Neural progenitor cell (in vitro differentiated cells): ENCODE results near the gene GUCA2A. TPM values are rescaled to one million over a fixed set of nuclear protein-coding genes. Genes with fewer than 3 reads are reported as not detected.

Experiments
- DNase-seq: peaks from one replicate; pipeline ENCODE4 v3.0.0-alpha.2; 2016; ENCODE audit warnings: low spot score
- H2AFZ ChIP-seq: fragments of 200-600 bp; sonication (generic); replicated peaks from 2 replicates; pipeline ENCODE4 v1.6.1; 2016; ENCODE audit warnings: antibody characterized with exemption
- H3F3A ChIP-seq: fragments of 200-600 bp; sonication (generic); 2 replicates; pipeline ENCODE4 v1.6.1; 2016; ENCODE audit warnings: antibody characterized with exemption, low read depth
- H3K27ac ChIP-seq: fragments of 200-600 bp; sonication (generic); 2 replicates; pipeline ENCODE4 v1.5.1; 2016; ENCODE audit warnings: mild to moderate bottlenecking
- H3K27me3 ChIP-seq: fragments of 200-600 bp; sonication (generic); 2 replicates; pipeline ENCODE4 v1.6.1; 2016; ENCODE audit warnings: mild to moderate bottlenecking, moderate library complexity
- H3K36me3 ChIP-seq: fragments of 200-600 bp; sonication (generic); 2 replicates; pipeline ENCODE4 v1.5.1; 2016
- H3K4me1 ChIP-seq: fragments of 200-600 bp; sonication (generic); 2 replicates; pipeline ENCODE4 v1.6.1; 2016; ENCODE audit warnings: mixed run types
- H3K4me2 ChIP-seq: fragments of 200-600 bp; sonication (generic); 2 replicates; pipeline ENCODE4 v1.6.1; 2016
- H3K4me3 ChIP-seq: fragments of 200-600 bp; sonication (generic); 2 replicates; pipeline ENCODE4 v1.5.1; 2016
- H3K79me2 ChIP-seq: fragments of 200-600 bp; sonication (generic); 2 replicates; pipeline ENCODE4 v1.6.1; 2016; ENCODE audit warnings: low read depth
- H3K9ac ChIP-seq: fragments of 200-600 bp; sonication (generic); 2 replicates; pipeline ENCODE4 v1.6.1; 2016
- H3K9me3 ChIP-seq: fragments of 200-600 bp; sonication (generic); 2 replicates; pipeline ENCODE4 v1.5.1; 2016; ENCODE audit warnings: low read depth
- H4K20me1 ChIP-seq: fragments of 200-600 bp; sonication (generic); 2 replicates; pipeline ENCODE4 v1.6.1; 2016; ENCODE audit warnings: low read depth
- H3K27ac Mint-ChIP-seq: 3 replicates; pipeline ENCODE4 v1.8.0; 2021; ENCODE audit warnings: mixed read lengths
- H3K27me3 Mint-ChIP-seq: 2 replicates; pipeline ENCODE4 v1.8.0; 2022; ENCODE audit warnings: low read depth, mild to moderate bottlenecking, inconsistent platforms, moderate library complexity, mixed read lengths; ENCODE audit not compliant: insufficient read depth
- H3K36me3 Mint-ChIP-seq: 3 replicates; pipeline ENCODE4 v1.8.0; 2021; ENCODE audit warnings: mixed read lengths
- H3K4me1 Mint-ChIP-seq: 3 replicates; pipeline ENCODE4 v1.8.0; 2021; ENCODE audit warnings: mixed read lengths
- H3K4me3 Mint-ChIP-seq: 3 replicates; pipeline ENCODE4 v1.8.0; 2021; ENCODE audit warnings: mild to moderate bottlenecking, moderate library complexity, mixed read lengths
- H3K9me3 Mint-ChIP-seq: 3 replicates; pipeline ENCODE4 v1.8.0; 2020; ENCODE audit warnings: mixed read lengths
- EZH2 ChIP-seq: fragments of 200-600 bp; sonication (generic); IDR thresholded peaks from 2 replicates; pipeline ENCODE4 v1.6.1; 2017; ENCODE audit warnings: antibody characterized with exemption, mild to moderate bottlenecking, moderate library complexity
- EZH2phosphoT487 ChIP-seq: fragments of 200-600 bp; sonication (generic); IDR thresholded peaks from 2 replicates; pipeline ENCODE4 v1.6.1; 2017; ENCODE audit warnings: antibody characterized with exemption
- total RNA-seq: library from RNA; depleted of rRNA; stranded (reverse); fragments of >200 nt; gene quantifications from 2 replicates; pipeline ENCODE4 v1.2.3, GENCODE V29; 2015; ENCODE audit warnings: low replicate concordance
- TF ChIP-seq, protein P1 (sequence below): fragments of 200-600 bp; sonication (generic); IDR thresholded peaks from 2 replicates; pipeline ENCODE4 v1.5.1; 2017; ENCODE audit warnings: antibody characterized with exemption, mild to moderate bottlenecking

The GUCA2A gene
- total RNA-seq, 1 donor from 2014 or later, result not detected

DNA sequence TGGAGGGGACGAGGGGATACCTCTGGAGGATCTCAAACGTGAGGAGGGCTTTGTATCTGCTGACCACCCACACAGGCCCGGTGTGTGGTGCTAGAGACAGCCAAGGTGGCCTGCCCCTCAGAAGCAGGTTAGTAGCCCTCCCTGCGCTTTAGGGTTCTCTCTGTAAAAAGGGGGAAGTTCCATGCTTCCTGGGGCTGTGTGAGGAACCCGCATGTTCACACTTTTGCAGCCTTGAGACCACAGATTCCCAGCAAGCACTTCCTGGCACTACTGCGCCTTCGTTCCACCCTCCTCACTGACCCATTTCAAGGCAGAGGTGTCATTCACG lies 19.2 kb downstream of the GUCA2A start:
- Histone ChIP-seq H3K4me2 (no peak overlapping the region), H3K4me3 (no peak overlapping the region), H3F3A (no peaks in the 10 kb centered on the region), H3K4me1 (no peaks in the 10 kb centered on the region), H3K79me2 (no peaks in the 10 kb centered on the region), H3K36me3 (no peaks in the 10 kb centered on the region), H2AFZ (no peak overlapping the region), H3K9ac (no peak overlapping the region), H3K27ac (no peak overlapping the region), H4K20me1 (no peaks in the 10 kb centered on the region), H3K9me3 (no peaks in the 10 kb centered on the region), H3K27me3 (no peaks in the 10 kb centered on the region)
- no peak overlapping the region for H3K27ac Mint-ChIP-seq
- H3K4me1 Mint-ChIP-seq, result peaks cover 13% of the 10 kb centered on the region
- H3K9me3 Mint-ChIP-seq, result no peaks in the 10 kb centered on the region
- H3K27me3 Mint-ChIP-seq, result no peaks in the 10 kb centered on the region
- no peak for DNase-seq
- no peaks in the 10 kb centered on the region for H3K36me3 Mint-ChIP-seq
- TF ChIP-seq EZH2phosphoT487 (no peak), EZH2 (no peak)
- TF ChIP-seq, protein P1, sequence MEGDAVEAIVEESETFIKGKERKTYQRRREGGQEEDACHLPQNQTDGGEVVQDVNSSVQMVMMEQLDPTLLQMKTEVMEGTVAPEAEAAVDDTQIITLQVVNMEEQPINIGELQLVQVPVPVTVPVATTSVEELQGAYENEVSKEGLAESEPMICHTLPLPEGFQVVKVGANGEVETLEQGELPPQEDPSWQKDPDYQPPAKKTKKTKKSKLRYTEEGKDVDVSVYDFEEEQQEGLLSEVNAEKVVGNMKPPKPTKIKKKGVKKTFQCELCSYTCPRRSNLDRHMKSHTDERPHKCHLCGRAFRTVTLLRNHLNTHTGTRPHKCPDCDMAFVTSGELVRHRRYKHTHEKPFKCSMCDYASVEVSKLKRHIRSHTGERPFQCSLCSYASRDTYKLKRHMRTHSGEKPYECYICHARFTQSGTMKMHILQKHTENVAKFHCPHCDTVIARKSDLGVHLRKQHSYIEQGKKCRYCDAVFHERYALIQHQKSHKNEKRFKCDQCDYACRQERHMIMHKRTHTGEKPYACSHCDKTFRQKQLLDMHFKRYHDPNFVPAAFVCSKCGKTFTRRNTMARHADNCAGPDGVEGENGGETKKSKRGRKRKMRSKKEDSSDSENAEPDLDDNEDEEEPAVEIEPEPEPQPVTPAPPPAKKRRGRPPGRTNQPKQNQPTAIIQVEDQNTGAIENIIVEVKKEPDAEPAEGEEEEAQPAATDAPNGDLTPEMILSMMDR, result no peak
- H3K4me3 Mint-ChIP-seq, result no peak overlapping the region

DNA sequence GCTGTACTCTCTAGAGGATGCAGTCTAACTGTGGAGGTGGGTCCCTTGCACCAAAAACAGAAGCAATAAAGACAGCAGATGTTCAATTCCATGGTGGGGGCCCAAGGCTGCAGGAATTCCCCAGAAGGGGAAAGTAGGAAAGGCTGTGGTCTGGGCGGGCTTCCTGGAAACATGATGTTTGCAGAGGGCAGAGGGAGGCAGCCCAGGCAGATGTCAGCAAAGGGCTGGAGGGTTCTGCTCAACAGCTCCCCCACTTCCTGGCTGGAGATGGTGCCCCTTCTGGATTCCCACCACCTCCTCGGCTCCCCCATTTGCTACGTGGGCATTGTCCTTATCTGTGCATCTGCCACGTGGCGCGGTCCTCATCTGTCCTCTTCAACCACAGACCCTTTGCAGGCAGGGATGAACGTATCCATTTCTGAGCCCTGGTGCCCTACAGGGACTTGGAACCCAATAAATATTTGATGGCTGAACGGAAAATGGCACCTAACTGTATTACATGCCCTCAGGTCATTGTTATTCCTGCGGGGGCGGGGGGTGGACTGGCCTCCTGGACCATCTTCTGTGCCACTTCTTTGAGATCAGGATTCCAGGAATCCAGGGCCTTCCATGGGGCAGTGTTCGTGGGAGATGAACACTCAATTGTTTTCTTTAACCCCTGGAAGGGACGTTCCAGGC lies 19.7 kb downstream of the GUCA2A start:
- no peak for DNase-seq
- Histone ChIP-seq H2AFZ (peak overlapping the region; percentile 34), H3K9ac (no peak overlapping the region)

DNA sequence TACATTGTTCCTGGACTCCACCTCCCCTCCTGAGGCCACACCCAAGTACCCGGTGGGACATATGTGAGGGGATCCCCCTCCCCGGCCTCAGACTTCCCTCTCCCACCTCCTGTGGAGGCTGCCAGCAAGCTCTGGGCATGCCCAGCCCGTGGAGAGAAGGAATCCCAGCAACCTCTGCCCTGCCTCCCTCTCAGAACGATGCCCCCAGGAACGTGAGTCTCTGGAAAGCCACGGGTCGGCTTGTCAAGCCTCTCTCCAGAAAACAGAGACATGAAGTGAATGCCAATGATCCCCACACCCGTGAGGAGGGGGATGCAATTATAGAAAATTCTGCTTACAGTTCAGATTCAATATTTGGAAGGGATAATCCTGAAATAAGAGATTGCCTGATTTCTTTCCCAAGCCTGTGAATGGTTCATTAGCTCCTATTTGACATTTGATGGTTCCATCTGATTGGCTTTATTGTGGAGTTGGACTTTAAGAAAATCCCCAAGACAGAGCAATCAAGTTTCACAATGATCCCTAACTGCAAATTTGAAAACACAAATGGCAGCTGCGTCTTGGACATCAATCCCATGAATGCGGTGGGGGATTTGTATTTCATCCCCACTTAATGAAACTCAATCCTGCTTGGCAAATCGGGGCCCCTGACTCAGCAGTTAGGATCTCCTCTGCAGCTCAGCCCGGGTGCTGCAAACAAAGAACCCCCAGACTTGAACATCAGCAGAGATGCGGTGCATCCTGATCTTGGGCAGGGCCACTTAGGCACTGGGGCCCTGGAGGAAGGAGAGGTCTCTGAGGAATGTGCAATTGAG lies 20.4 kb downstream of the GUCA2A start:
- Mint-ChIP-seq H3K36me3 (no peaks in the 10 kb centered on the region), H3K4me3 (no peak overlapping the region), H3K9me3 (no peaks in the 10 kb centered on the region), H3K27ac (peak overlapping the region; percentile 14), H3K4me1 (peaks cover 13% of the 10 kb centered on the region), H3K27me3 (no peaks in the 10 kb centered on the region)
- H3K79me2 ChIP-seq, result no peaks in the 10 kb centered on the region
- no peak overlapping the region for H3K4me3 ChIP-seq
- peak overlapping the region; percentile 31 for H3K4me2 ChIP-seq
- TF ChIP-seq EZH2phosphoT487 (no peak), EZH2 (no peak)
- TF ChIP-seq, protein P1, result no peak
- no peaks in the 10 kb centered on the region for H3F3A ChIP-seq
- H3K4me1 ChIP-seq, result no peaks in the 10 kb centered on the region
- no peaks in the 10 kb centered on the region for H3K27me3 ChIP-seq
- H3K9me3 ChIP-seq, result no peaks in the 10 kb centered on the region
- H3K36me3 ChIP-seq, result no peaks in the 10 kb centered on the region
- H2AFZ ChIP-seq, result peak overlapping the region; percentile 34
- DNase-seq, result no peak
- no peak overlapping the region for H3K9ac ChIP-seq
- no peak overlapping the region for H3K27ac ChIP-seq
- no peaks in the 10 kb centered on the region for H4K20me1 ChIP-seq

More for the DNA sequence above, 19.7 kb downstream of the GUCA2A start:
- TF ChIP-seq, protein P1, result no peak
- TF ChIP-seq EZH2phosphoT487, result no peak
- no peak for TF ChIP-seq EZH2
- peaks cover 13% of the 10 kb centered on the region for H3K4me1 Mint-ChIP-seq
- Histone ChIP-seq H3K4me3 (no peak overlapping the region), H4K20me1 (no peaks in the 10 kb centered on the region), H3K4me2 (no peak overlapping the region), H3F3A (no peaks in the 10 kb centered on the region), H3K79me2 (no peaks in the 10 kb centered on the region), H3K27ac (no peak overlapping the region), H3K36me3 (no peaks in the 10 kb centered on the region), H3K27me3 (no peaks in the 10 kb centered on the region), H3K4me1 (no peaks in the 10 kb centered on the region), H3K9me3 (no peaks in the 10 kb centered on the region)
- H3K9me3 Mint-ChIP-seq, result no peaks in the 10 kb centered on the region
- H3K36me3 Mint-ChIP-seq, result no peaks in the 10 kb centered on the region
- H3K4me3 Mint-ChIP-seq, result no peak overlapping the region
- H3K27me3 Mint-ChIP-seq, result no peaks in the 10 kb centered on the region
- no peak overlapping the region for H3K27ac Mint-ChIP-seq
